Jurkat, Clone E6-1 (cell line): Measurements from ENCODE around the gene MMP1.

ENCODE experiments used
- DNase-seq: peaks from one replicate; pipeline ENCODE4 v3.0.0-alpha.2; 2011; ENCODE audit warnings: low read depth, low spot score
- H3K4me3 ChIP-seq: 2 replicates; pipeline ENCODE4 v1.5.1; 2011; ENCODE audit warnings: mild to moderate bottlenecking, low read length, control low read depth, moderate library complexity

Gene MMP1

DNA sequence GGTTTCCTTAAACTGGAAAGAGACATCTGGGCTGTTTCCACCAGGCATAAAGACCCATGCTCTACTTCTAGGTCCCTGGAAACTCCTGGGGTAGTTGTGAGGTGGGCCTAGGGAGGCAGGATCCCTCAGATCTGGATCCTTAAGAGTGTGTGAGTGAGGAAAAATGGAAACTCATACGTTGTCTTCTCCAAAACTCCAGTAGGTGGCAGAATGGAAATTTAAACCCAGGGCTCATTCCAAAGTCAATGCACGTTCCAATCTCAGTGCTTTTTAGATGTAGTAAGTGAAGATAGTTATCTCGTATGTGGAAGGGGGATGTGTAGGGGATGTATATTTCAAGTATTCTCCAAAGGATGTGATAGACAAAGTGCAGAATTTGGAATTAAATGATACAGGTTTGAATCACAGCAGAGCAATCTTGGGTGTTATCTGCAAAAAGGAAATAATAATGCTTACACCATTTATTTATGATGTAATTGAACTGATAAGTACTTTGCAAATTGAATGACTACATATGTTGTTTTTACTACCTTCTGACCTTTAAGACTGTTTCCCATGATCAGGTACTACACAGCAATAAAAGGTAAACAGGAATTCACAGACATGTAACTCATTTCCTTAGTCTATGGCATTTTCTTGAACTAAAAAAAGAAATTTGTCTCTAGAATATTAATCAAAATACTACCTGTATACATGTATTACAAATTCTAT lies 13.1 kb upstream of the MMP1 start:
- no peak overlapping the region for H3K4me3 ChIP-seq
- DNase-seq, result no peak

- no peak overlapping the region for H3K4me3 ChIP-seq
- no peak for DNase-seq
These were observed 12.0 kb upstream of the MMP1 start for GRCh38 chr11:102809971-102810370.

DNA sequence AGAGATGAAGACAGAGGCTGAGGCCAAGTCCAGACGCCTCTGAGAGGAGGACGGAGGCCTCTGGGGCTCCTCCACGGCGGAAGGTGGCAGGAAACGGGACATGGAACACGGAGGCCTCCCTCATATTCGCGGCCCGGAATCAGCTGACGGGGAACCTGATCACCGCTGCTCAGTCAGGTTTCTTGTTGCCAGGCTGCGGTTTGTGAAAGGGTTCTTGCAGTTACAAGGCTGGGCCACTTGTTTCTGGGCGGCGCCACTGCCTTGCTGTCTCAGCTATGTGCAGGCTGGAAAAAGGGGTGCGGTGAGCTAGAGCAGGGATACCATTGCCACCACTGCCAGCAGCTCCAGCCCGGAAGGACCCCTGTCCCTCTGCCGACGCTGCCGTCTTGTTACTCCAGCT lies 10.0 kb upstream of the MMP1 start:
- H3K4me3 ChIP-seq, result no peak overlapping the region
- peak; percentile 57 for DNase-seq

DNA sequence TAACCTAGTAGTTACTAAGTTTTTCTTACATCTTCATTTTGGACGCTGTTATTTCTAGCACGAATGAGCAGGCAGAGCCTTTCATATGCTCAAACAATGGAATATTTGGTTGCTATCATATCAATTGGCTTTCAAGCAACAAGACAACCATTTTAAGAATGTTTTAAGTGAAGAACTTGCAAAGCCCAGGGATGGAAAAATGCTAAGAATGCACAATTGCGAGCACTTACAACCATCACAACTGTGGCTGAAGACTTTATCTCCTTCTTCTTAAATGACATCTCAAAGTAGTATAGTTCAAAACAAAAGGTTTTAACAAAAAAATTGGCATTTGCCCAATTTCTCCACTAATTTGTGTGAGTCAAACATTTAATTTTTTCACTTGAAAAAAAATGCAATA lies 8.3 kb upstream of the MMP1 start:
- no peak for DNase-seq
- H3K4me3 ChIP-seq, result no peak overlapping the region

GRCh38 chr11:102802341-102802740 lies 4.4 kb upstream of the MMP1 start:
- no peak for DNase-seq

GRCh38 chr11:102800767-102801166 lies 2.8 kb upstream of the MMP1 start:
- DNase-seq, result no peak

More at GRCh38 chr11:102802341-102802740, 4.4 kb upstream of the MMP1 start:
- H3K4me3 ChIP-seq, result no peak overlapping the region

GRCh38 chr11:102799681-102800340 lies 1.9 kb upstream of the MMP1 start:
- H3K4me3 ChIP-seq, result no peak overlapping the region
- no peak for DNase-seq

More at GRCh38 chr11:102800767-102801166, 2.8 kb upstream of the MMP1 start:
- no peak overlapping the region for H3K4me3 ChIP-seq

DNA sequence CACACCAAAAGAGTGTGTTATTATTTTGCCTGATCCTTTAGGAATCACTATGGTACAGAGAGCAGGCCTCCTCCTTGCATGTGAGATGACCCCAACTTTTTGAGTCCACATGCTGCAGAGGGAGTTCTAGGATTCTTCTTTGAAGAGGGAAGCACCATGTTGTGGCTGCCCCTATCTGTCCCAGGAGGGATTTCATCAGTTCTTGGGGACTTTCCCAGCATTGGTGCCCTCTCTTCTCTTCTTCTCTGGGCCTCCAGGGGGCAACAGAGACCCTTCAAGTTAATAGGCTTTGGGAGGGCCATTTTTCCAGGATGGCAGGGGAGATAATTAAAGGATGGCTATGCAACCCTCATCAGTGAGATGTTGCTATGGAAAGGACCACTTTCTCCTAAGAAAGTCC lies 3.6 kb downstream of the MMP1 start:
- DNase-seq, result peak; percentile 16
- H3K4me3 ChIP-seq, result no peak overlapping the region

- no peak overlapping the region for H3K4me3 ChIP-seq
- no peak for DNase-seq
These were observed 4.2 kb downstream of the MMP1 start for GRCh38 chr11:102793677-102794290.

- H3K4me3 ChIP-seq, result no peak overlapping the region
These were observed 5.4 kb downstream of the MMP1 start for GRCh38 chr11:102792604-102793003.

DNA sequence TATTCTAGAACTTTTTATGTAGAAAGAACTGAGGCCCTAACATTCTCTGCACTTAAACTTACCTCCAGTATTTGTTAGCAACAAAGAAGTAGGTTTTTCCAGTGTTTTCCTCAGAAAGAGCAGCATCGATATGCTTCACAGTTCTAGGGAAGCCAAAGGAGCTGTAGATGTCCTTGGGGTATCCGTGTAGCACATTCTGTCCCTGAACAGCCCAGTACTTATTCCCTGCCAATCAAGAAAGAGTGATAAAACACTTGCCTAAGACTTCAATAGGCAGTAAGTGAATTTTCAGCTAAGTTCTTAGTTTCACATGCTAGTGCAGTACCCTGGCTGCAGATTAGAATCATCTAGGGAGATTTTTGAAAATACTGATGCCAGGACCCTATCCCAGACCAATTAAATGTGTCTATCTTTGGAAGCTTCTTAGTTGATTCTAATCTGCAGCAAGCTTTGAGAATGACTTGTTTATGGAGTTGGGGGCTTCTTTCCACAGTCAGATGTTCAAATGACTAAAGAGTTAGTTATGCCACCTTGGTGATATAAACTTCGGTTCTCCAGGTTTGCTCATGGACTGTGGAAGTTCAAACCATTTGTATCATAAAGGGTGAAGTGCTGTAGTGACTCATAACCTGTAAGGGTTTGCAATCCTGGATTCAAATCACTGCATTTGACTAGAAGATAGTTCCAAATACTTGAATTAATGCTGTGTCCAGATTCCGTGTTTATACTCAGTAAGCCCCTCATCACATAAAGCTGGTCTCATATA lies 6.5 kb downstream of the MMP1 start:
- H3K4me3 ChIP-seq, result no peak overlapping the region
- no peak for DNase-seq

More at GRCh38 chr11:102792604-102793003, 5.4 kb downstream of the MMP1 start:
- no peak for DNase-seq

DNA sequence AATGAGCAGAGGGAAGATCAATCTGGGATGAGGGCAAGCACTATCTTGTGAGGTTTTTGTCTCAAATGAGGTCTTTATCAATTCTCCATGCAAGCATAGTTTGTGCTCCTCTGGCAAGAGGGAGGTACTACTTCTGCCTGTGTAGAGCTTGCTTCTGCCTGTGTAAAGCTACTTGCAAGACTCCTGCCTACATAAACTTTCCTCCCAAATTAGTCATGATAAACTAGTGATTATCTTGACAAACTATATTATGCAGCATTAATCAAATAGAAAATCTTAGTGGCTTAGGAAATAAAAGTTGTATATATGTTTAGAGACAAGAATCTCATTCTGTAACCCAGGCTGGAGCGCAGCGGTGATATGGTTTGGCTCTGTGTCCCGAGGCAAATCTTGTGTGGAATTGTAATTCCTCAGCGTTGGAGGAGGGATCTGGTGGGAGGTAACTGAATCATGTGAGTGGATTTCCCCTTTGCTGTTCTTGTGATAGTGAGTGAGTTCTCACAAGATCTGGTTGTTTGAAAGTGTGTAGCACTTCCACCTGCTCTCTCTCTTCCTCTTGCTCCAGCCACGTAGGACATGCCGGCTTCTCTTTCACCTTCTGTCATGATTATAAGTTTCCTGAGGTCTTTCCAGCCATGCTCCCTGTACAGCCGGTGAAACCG lies 9.5 kb downstream of the MMP1 start:
- no peak for DNase-seq
- no peak overlapping the region for H3K4me3 ChIP-seq

DNA sequence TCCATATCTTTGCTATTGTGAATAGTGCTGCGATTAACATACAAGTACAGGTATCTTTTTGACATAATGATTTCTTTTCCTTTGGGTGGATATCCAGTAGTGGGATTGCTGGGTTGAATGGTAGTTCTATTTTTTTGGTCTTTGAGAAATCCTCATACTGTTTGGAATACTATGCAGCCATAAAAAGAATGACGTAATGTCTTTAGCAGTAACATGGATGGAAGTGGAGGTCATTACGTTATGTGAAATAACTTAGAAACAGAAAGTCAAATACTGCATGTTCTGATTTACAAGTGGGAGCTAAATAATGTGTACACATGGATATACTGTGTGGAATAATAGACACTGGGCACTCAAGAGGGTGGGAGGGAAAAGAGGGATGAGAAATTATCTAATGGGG lies 13.6 kb downstream of the MMP1 start:
- no peak overlapping the region for H3K4me3 ChIP-seq
- DNase-seq, result no peak

GRCh38 chr11:102783720-102784119 lies 14.2 kb downstream of the MMP1 start:
- H3K4me3 ChIP-seq, result no peak overlapping the region
- DNase-seq, result no peak

DNA sequence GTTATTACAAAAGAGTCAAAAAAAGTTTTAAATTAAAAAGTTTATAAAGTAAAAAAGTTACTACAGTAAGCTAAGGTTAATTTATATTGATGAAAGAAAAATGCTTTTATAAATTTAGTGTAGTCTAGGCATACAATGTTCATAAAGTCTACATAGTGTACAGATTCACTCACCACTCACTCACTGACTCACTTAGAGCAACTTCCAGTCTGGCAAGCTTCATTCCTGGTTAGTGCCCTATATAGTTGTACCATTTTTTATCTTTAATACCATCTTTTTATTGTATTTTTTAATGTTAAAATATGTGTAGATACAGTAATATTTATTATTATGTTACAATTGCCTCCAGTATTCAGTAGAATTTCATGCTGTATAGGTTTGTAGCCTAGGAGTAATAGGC lies 14.9 kb downstream of the MMP1 start:
- H3K4me3 ChIP-seq, result no peak overlapping the region
- DNase-seq, result no peak

DNA sequence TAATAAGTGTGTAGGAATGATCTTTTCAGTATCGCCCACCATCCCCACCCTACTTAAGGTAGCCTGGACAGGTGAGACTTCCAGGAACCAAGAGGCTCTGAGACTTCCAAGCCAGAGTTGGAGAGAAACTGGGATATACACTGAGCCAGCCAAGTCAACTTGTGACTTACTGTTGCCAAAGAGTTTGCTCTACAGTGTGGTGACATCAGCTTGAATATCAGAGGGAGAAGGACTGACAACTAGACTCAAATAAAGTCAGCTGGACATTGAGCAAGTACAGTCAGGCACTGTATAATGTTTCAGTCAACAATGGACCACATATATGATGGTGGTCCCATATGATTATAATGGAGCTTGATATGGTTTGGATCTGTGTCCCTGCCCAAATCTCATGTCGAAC lies 16.3 kb downstream of the MMP1 start:
- DNase-seq, result no peak
- H3K4me3 ChIP-seq, result no peak overlapping the region

DNA sequence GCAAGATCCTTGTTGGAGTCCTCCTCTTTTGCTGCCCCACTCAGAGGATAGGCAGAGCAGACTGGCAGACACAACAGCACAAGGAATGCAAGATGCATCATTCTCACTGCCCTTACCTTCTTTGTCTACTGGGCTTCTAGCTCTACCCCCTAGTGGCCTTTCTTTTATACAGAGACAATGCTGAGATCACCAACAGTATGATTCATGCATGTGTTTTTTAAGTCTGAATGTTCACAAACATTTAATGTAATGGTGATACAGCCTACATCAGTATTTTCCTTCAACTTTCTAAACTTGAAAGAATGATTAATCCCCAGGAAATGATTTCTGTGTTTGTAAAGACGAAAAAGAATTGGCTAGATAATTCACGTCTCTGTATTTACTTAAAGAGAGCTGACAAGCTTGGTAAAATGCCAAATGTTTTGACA lies 17.5 kb downstream of the MMP1 start, which contains the start of gene MMP10:
MMP10 (minus strand) TSS at position 138 of the 428 bp plus-strand sequence; CDS start at position 101, 37 bp downstream.
- no peak within 1 kb of the TSS for H3K4me3 ChIP-seq
- no peak for DNase-seq

- DNase-seq, result no peak
- no peak overlapping the region for H3K4me3 ChIP-seq
These were observed 21.5 kb downstream of the MMP1 start for GRCh38 chr11:102776454-102776853.

GRCh38 chr11:102773386-102773785 lies 24.6 kb downstream of the MMP1 start:
- no peak for DNase-seq

More at GRCh38 chr11:102773386-102773785, 24.6 kb downstream of the MMP1 start:
- no peak overlapping the region for H3K4me3 ChIP-seq
